Loucy (cell line): ENCODE results near the gene PI4KA.

Experiments
- H2AFZ ChIP-seq: fragments of 200-600 bp; sonication (generic); 2 replicates; pipeline ENCODE4 v1.6.0; 2016; ENCODE audit warnings: antibody characterized with exemption, mild to moderate bottlenecking, low read length, moderate library complexity
- H3F3A ChIP-seq: fragments of 200-600 bp; 2 replicates; pipeline ENCODE4 v1.6.0; 2016; ENCODE audit warnings: antibody characterized with exemption, low read depth, mild to moderate bottlenecking
- H3K27me3 ChIP-seq: fragments of 200-600 bp; sonication (generic); 2 replicates; pipeline ENCODE4 v1.6.1; 2014; ENCODE audit warnings: low read length, mild to moderate bottlenecking; ENCODE audit not compliant: insufficient read depth, poor library complexity, severe bottlenecking
- H3K36me3 ChIP-seq: fragments of 200-600 bp; sonication (generic); 2 replicates; pipeline ENCODE4 v1.6.1; 2016; ENCODE audit warnings: low read length; ENCODE audit not compliant: insufficient read depth
- H3K4me1 ChIP-seq: fragments of 200-600 bp; sonication (generic); 2 replicates; pipeline ENCODE4 v1.5.1; 2014; ENCODE audit warnings: low read length, mild to moderate bottlenecking; ENCODE audit not compliant: insufficient read depth, poor library complexity, severe bottlenecking
- H3K4me2 ChIP-seq: fragments of 200-600 bp; sonication (generic); 2 replicates; pipeline ENCODE4 v1.6.0; 2014; ENCODE audit warnings: antibody characterized with exemption, low read length, low read depth, mild to moderate bottlenecking; ENCODE audit not compliant: poor library complexity, severe bottlenecking
- H3K4me3 ChIP-seq: fragments of 200-600 bp; sonication (generic); 2 replicates; pipeline ENCODE4 v1.5.1; 2014; ENCODE audit warnings: low read length, mild to moderate bottlenecking, mixed read lengths; ENCODE audit not compliant: poor library complexity, severe bottlenecking
- H3K79me2 ChIP-seq: fragments of 200-600 bp; sonication (generic); 2 replicates; pipeline ENCODE4 v1.6.1; 2014; ENCODE audit warnings: low read length; ENCODE audit not compliant: insufficient read depth
- H3K9ac ChIP-seq: fragments of 200-600 bp; sonication (generic); 2 replicates; pipeline ENCODE4 v1.6.0; 2014; ENCODE audit warnings: mild to moderate bottlenecking, low read depth, low read length, moderate library complexity; ENCODE audit not compliant: poor library complexity, severe bottlenecking
- H3K9me2 ChIP-seq: fragments of 200-600 bp; sonication (generic); replicated peaks from 2 replicates; pipeline ENCODE4 v1.6.1; 2016; ENCODE audit warnings: low read depth, low read length, mixed read lengths
- H3K9me3 ChIP-seq: fragments of 200-600 bp; sonication (generic); 2 replicates; pipeline ENCODE4 v1.6.1; 2014; ENCODE audit warnings: mild to moderate bottlenecking, antibody characterized with exemption, low read length, low read depth; ENCODE audit not compliant: insufficient read depth
- H4K20me1 ChIP-seq: fragments of 200-600 bp; sonication (generic); 2 replicates; pipeline ENCODE4 v1.6.0; 2014; ENCODE audit warnings: antibody characterized with exemption, low read length, mild to moderate bottlenecking; ENCODE audit not compliant: insufficient read depth, poor library complexity, severe bottlenecking
- CTCF ChIP-seq: fragments of 200-600 bp; sonication (generic); conservative IDR thresholded peaks from 2 replicates; pipeline ENCODE4 v1.5.1; 2014; ENCODE audit warnings: mild to moderate bottlenecking, antibody characterized with exemption, low read length
- EZH2phosphoT487 ChIP-seq: fragments of 200-600 bp; IDR thresholded peaks from 2 replicates; pipeline ENCODE4 v1.6.1; 2018; ENCODE audit warnings: antibody characterized with exemption, mild to moderate bottlenecking, moderate library complexity, borderline replicate concordance

PI4KA gene

GRCh38 chr22:20834725-20835124, 23.9 kb downstream of the PI4KA start:
- Histone ChIP-seq H3K4me3 (no peak overlapping the region), H3F3A (peaks cover 4% of the 10 kb centered on the region; the same call in 1 of the 2 replicates), H3K9ac (no peak overlapping the region), H3K9me3 (no peaks in the 10 kb centered on the region), H3K9me2 (no peaks in the 10 kb centered on the region), H3K36me3 (peaks cover 49% of the 10 kb centered on the region; the same call in 1 of the 2 replicates), H3K4me1 (peaks cover 18% of the 10 kb centered on the region), H3K4me2 (no peak overlapping the region), H3K79me2 (peaks cover 40% of the 10 kb centered on the region), H4K20me1 (peaks cover 2% of the 10 kb centered on the region), H3K27me3 (no peaks in the 10 kb centered on the region), H2AFZ (no peak overlapping the region)
- no peak for TF ChIP-seq CTCF
- TF ChIP-seq EZH2phosphoT487, result no peak

- Histone ChIP-seq H3K4me2 (no peak overlapping the region), H3K27me3 (no peaks in the 10 kb centered on the region), H3K36me3 (peaks cover 54% of the 10 kb centered on the region; the same call in 1 of the 2 replicates), H3K4me3 (no peak overlapping the region), H3K4me1 (peaks cover 18% of the 10 kb centered on the region), H3K9me3 (no peaks in the 10 kb centered on the region), H3K9ac (no peak overlapping the region), H3K79me2 (peaks cover 35% of the 10 kb centered on the region), H3F3A (peaks cover 4% of the 10 kb centered on the region; the same call in 1 of the 2 replicates), H2AFZ (no peak overlapping the region), H4K20me1 (no peaks in the 10 kb centered on the region), H3K9me2 (no peaks in the 10 kb centered on the region)
- TF ChIP-seq EZH2phosphoT487, result no peak
- TF ChIP-seq CTCF, result no peak
Measured at GRCh38 chr22:20834206-20834605, 24.4 kb downstream of the PI4KA start.

GRCh38 chr22:20833225-20833665, 25.4 kb downstream of the PI4KA start:
- Histone ChIP-seq H2AFZ (no peak overlapping the region), H3K4me3 (no peak overlapping the region), H3F3A (peaks cover 4% of the 10 kb centered on the region; the same call in 1 of the 2 replicates), H3K36me3 (peaks cover 60% of the 10 kb centered on the region; the same call in 1 of the 2 replicates), H3K4me2 (no peak overlapping the region), H4K20me1 (no peaks in the 10 kb centered on the region), H3K9me3 (no peaks in the 10 kb centered on the region), H3K9me2 (no peaks in the 10 kb centered on the region), H3K4me1 (peaks cover 18% of the 10 kb centered on the region), H3K79me2 (peaks cover 26% of the 10 kb centered on the region), H3K27me3 (no peaks in the 10 kb centered on the region), H3K9ac (no peak overlapping the region)
- no peak for TF ChIP-seq CTCF
- no peak for TF ChIP-seq EZH2phosphoT487
